Adipocyte (in vitro differentiated cells): Measurements from ENCODE around the gene PPP1R1C.
"Not testable (repeated sequence)": the region's sequence is repeated elsewhere in the genome, so short reads cannot be mapped to it uniquely, and the experiment has no call there.

Experiments
- DNase-seq: peaks from one replicate; pipeline ENCODE4 v3.0.0-alpha.2; 2015; ENCODE audit warnings: low read depth
- H3K27me3 ChIP-seq: replicated peaks from 2 replicates; pipeline ENCODE4 v1.7.0; 2013; ENCODE audit warnings: mild to moderate bottlenecking, low read length, moderate library complexity; ENCODE audit not compliant: control insufficient read depth, insufficient read depth
- H3K36me3 ChIP-seq: 2 replicates; pipeline ENCODE4 v1.7.0; 2013; ENCODE audit warnings: low read length, mild to moderate bottlenecking, moderate library complexity; ENCODE audit not compliant: control insufficient read depth, insufficient read depth, severe bottlenecking
- H3K4me1 ChIP-seq: 2 replicates; pipeline ENCODE4 v1.7.0; 2013; ENCODE audit warnings: mild to moderate bottlenecking, low read length, moderate library complexity; ENCODE audit not compliant: control insufficient read depth, insufficient read depth
- H3K4me3 ChIP-seq: 2 replicates; pipeline ENCODE4 v1.7.0; 2013; ENCODE audit warnings: mild to moderate bottlenecking, low read length, moderate library complexity
- H3K9ac ChIP-seq: 2 replicates; pipeline ENCODE4 v1.7.0; 2013; ENCODE audit warnings: mild to moderate bottlenecking, low read length, moderate library complexity
- H3K9me3 ChIP-seq: 2 replicates; pipeline ENCODE4 v1.7.0; 2013; ENCODE audit warnings: mild to moderate bottlenecking, low read length, moderate library complexity; ENCODE audit not compliant: control insufficient read depth

The PPP1R1C gene

GRCh38 chr2:181953881-181954537, 31.6 kb upstream of the PPP1R1C start:
- Histone ChIP-seq H3K4me1 (peaks cover 13% of the 10 kb centered on the region), H3K27me3 (no peaks in the 10 kb centered on the region), H3K9me3 (no peaks in the 10 kb centered on the region), H3K4me3 (peak overlapping the region; percentile 66), H3K9ac (peak overlapping the region; percentile 62), H3K36me3 (no peaks in the 10 kb centered on the region)
- peak; percentile 80 for DNase-seq

- Histone ChIP-seq H3K36me3 (no peaks in the 10 kb centered on the region), H3K9ac (peak overlapping the region; percentile 62), H3K4me3 (peak overlapping the region; percentile 66), H3K9me3 (no peaks in the 10 kb centered on the region), H3K27me3 (no peaks in the 10 kb centered on the region), H3K4me1 (peaks cover 9% of the 10 kb centered on the region)
- DNase-seq: no peak
Observed at GRCh38 chr2:181954538-181954883, 31.1 kb upstream of the PPP1R1C start.

GRCh38 chr2:181955010-181955409, 30.6 kb upstream of the PPP1R1C start:
- Histone ChIP-seq H3K27me3 (no peaks in the 10 kb centered on the region), H3K4me1 (peaks cover 9% of the 10 kb centered on the region), H3K36me3 (no peaks in the 10 kb centered on the region), H3K9me3 (no peaks in the 10 kb centered on the region), H3K4me3 (peak overlapping the region; percentile 66), H3K9ac (peak overlapping the region; percentile 7)
- peak; percentile 82 for DNase-seq

- H3K9me3 ChIP-seq, DNase-seq, H3K27me3 ChIP-seq, H3K9ac ChIP-seq, H3K36me3 ChIP-seq, H3K4me1 ChIP-seq, H3K4me3 ChIP-seq: not testable (repeated sequence)
Observed at GRCh38 chr2:181955866-181956265, 29.8 kb upstream of the PPP1R1C start.

DNA sequence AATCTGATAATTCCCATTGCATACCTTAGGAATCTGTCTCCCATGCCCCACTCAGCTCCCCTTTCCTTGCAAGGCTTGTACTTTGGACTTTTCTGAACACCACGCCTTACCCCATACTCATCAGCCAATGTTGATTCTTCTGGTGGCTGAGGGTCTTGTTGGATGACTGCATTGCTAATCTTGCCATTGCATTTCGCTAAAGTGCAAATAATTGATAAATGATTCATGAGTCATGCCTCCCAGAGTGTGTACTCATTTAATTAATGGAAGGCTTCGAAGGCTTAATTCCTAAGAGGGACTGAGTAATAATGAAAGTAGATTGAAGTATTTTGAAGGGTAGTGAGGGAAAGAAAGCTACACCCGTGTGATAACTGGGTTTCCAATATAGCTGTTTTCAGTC, 28.0 kb upstream of the PPP1R1C start:
- Histone ChIP-seq H3K9ac (no peak overlapping the region), H3K4me3 (no peak overlapping the region), H3K9me3 (no peaks in the 10 kb centered on the region), H3K27me3 (no peaks in the 10 kb centered on the region), H3K36me3 (no peaks in the 10 kb centered on the region), H3K4me1 (peaks cover 9% of the 10 kb centered on the region)
- no peak for DNase-seq

- Histone ChIP-seq H3K36me3 (no peaks in the 10 kb centered on the region), H3K4me3 (no peak overlapping the region), H3K9me3 (no peaks in the 10 kb centered on the region), H3K4me1 (peaks cover 9% of the 10 kb centered on the region), H3K27me3 (no peaks in the 10 kb centered on the region), H3K9ac (no peak overlapping the region)
- no peak for DNase-seq
Observed at GRCh38 chr2:181958726-181959125, 26.9 kb upstream of the PPP1R1C start.

GRCh38 chr2:181959508-181959907, 26.1 kb upstream of the PPP1R1C start:
- no peaks in the 10 kb centered on the region for H3K9me3 ChIP-seq
- H3K36me3 ChIP-seq: no peaks in the 10 kb centered on the region
- no peaks in the 10 kb centered on the region for H3K27me3 ChIP-seq
- no peak for DNase-seq
- no peak overlapping the region for H3K4me3 ChIP-seq
- peaks cover 7% of the 10 kb centered on the region for H3K4me1 ChIP-seq
- no peak overlapping the region for H3K9ac ChIP-seq

GRCh38 chr2:181961167-181961566, 24.5 kb upstream of the PPP1R1C start:
- H3K4me1 ChIP-seq, H3K9me3 ChIP-seq, H3K4me3 ChIP-seq, DNase-seq, H3K9ac ChIP-seq, H3K27me3 ChIP-seq, H3K36me3 ChIP-seq: not testable (repeated sequence)

- no peak overlapping the region for H3K9ac ChIP-seq
- no peaks in the 10 kb centered on the region for H3K27me3 ChIP-seq
- H3K9me3 ChIP-seq: peaks cover 8% of the 10 kb centered on the region
- H3K4me3 ChIP-seq: no peak overlapping the region
- peaks cover 2% of the 10 kb centered on the region for H3K4me1 ChIP-seq
- DNase-seq: no peak
- no peaks in the 10 kb centered on the region for H3K36me3 ChIP-seq
Observed at GRCh38 chr2:181962142-181962541, 23.5 kb upstream of the PPP1R1C start.

DNA sequence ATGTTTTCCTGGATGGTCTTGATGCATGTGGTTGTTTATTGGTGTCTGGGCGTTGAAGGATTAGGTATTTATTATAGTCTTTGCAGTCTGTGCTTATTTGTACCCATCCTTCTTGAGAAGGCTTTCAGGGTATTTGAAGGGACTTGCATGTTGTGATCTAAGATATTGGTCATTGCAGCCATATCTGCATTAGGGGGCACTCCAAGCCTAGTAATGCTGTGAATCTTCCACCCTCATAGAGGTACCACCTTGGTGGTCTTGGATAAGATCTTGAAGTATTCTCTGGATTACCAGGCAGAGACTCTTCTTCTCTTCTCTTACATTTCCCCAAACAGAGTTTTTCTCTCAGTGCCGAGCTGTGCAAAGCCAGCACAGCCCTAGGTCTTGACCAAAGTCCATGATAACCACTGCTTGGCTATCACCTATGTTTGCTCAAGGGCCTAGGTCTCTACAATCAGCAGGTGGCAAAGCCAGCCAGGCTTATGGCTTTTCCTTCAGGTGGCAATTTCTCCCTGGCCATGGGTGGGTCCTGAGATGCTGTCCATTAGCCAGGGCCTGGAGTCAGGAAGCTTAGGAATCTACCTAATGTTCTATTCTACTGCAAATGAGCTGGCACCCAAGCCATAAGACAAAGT, 15.4 kb upstream of the PPP1R1C start:
- DNase-seq: no peak

DNA sequence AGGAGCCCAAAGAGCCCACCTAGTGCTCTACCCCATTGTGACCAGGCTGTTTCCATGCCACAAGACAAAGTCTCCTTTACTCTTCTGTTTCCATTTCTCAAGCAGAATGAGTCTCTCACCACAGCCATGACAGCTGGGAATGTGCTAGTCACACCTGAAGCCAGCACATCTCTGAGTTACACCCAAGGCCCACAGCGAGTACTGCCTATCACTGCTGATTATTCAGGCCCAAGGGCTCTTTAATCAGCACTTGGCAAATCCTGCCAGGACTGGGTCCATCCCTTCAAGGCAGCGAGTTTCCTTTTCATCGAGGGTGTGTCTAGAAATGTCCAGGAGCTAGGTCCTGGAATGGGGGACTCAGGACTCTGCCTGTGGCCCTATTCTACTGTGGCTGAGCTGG, 14.6 kb upstream of the PPP1R1C start:
- DNase-seq: no peak
- Histone ChIP-seq H3K27me3 (no peaks in the 10 kb centered on the region), H3K9ac (no peak overlapping the region)

More for the DNA sequence above, 15.4 kb upstream of the PPP1R1C start:
- Histone ChIP-seq H3K4me3 (no peak overlapping the region), H3K27me3 (no peaks in the 10 kb centered on the region), H3K4me1 (peaks cover 7% of the 10 kb centered on the region), H3K9ac (no peak overlapping the region), H3K36me3 (no peaks in the 10 kb centered on the region), H3K9me3 (peaks cover 6% of the 10 kb centered on the region)

More for the DNA sequence above, 14.6 kb upstream of the PPP1R1C start:
- H3K4me1 ChIP-seq: peaks cover 7% of the 10 kb centered on the region
- no peak overlapping the region for H3K4me3 ChIP-seq
- H3K9me3 ChIP-seq: no peaks in the 10 kb centered on the region
- H3K36me3 ChIP-seq: no peaks in the 10 kb centered on the region
